ENCODE data around the gene NFRKB.

The NFRKB gene

DNA sequence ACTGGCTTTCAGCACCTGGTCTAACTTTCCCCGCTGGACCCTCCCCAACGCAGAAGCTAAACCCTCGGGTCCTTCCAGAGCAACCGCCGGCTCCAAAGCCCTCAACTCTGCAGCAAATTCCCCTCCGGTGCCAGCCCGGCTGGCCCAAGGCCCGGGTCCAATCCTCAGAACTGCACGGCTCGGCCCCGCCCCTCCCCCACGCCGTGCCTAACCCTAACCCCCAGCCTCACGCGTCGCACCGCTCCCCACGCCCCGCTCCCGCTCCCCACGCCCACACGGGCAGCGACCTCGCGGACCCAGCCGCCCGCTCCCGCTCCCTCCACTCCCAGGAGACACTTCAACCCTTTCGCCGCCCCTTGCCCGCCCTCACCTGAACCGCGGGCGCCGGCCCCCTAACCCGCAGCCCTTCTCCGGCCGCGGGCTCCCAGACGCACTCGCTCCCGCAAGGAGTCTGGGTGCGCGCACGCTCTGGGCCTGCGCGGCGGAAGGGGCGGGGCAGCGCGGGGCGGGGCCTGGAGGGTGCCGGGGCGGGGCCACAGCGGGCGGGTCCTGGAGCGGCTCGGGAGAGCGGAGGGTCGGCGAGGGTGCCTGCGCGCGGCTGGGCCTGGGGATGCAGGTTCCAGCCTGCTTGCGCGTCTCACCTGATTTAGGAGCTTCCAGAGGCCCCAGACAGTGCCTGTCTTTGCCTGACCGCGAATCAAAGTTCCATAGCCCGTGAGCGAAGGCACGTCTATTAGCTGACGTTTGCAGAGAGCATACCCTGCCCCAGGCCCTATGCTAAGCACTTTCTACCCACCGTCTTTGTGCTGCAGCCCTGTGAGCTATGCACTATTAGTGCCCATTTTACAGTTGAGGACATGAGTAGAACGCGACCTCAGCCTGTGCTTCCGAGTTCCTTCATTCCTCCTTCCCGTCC lies at the start of gene NFRKB:
TSS of gene NFRKB (minus strand) at position 453 of the 916 bp plus-strand sequence. CDS start 2,729 bp downstream, outside the sequence.
- peak within 1 kb of the TSS; percentile 74 to 95 (median 89) for H3K27ac ChIP-seq

DNA sequence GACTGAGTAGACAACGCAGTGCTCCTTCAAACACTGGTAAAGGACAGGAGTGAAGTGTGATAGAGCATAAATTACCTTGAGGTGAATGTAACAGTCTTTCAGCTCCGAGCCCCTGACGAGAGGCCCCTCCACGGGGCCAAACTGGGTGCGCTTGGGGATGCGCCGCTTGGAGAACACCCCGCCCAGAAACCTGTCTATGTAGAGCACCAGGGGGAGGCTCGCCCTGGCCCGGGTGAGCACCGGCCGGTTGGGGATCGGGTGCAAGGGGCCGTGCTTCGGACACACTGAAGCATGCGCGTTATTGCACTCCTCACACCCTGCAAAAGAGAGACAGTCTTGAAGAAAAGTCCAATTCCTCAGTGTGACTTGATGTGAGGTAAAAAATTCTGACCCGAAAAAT lies 49.3 kb upstream of the NFRKB start:
- H3K27ac ChIP-seq, result no peak overlapping the region
- H3K4me3 ChIP-seq, result no peak overlapping the region

More for the DNA sequence above, at the start of gene NFRKB:
- peak within 1 kb of the TSS; percentile 73 to 99 (median 85) for H3K4me3 ChIP-seq

DNA sequence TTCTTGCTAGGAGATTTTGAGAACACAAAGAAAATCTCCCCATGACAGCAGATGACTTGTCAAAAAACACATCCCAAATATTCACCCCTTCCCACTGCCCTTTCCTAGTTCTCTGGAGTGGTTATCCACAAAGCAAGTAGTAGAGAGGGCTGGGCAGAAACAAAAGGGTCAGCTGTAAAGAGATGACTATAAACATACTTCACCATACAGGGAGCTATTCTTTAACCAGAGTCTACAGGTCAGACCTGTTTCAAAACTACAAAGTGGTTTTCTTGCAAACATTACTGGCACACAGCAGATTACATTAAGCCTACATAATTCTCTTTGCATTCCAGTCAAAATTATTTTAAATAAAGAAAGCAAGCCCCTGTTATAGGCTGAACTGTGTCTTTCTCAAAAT lies 47.7 kb upstream of the NFRKB start:
- Histone ChIP-seq H3K27ac (no peak overlapping the region), H3K4me3 (no peak overlapping the region)

DNA sequence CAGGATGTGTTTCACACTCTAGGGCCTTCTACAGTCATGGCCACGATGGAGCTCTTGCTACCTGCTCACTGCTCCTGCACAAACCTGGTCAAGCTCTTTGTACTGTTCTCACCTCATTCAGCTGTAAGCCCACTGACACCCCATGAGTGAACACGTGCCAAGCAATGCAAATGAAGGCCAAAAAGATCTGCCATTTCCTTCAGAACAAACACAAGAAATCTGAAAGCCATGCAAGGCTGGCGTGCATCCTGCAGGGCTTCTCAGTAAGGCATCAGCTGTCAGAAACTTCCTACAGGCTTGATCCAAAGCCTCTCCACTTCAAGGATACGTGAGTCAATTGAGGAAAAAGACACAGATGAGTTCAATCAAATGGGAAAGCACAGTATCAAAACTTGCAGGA lies 44.1 kb upstream of the NFRKB start:
- Histone ChIP-seq H3K27ac (no peak overlapping the region), H3K4me3 (no peak overlapping the region)

GRCh38 chr11:129938764-129939163 lies 43.4 kb upstream of the NFRKB start:
- Histone ChIP-seq H3K27ac (no peak overlapping the region), H3K4me3 (no peak overlapping the region)

- H3K4me3 ChIP-seq, result no peak overlapping the region
- no peak overlapping the region for H3K27ac ChIP-seq
Observed at GRCh38 chr11:129937592-129938238, 42.3 kb upstream of the NFRKB start.

DNA sequence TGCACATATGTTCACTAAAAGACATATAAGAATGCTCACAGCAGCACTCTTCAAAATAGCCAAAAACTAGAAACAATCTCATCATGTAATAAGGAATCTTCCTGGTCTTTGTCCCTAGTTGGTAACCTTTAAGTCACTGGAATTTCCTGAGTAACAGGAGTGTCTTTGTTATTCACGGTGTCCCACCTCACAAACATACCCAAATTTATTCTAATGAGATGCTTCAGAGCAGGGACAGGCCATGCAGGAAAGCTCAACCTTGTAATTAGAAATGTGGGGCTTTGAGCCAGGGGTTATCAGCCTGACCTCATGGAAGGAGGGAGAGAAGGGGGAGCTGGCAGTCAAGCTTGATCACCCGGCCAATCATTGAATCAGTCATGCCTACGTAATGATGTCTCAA lies 40.3 kb upstream of the NFRKB start:
- Histone ChIP-seq H3K4me3 (no peak overlapping the region), H3K27ac (no peak overlapping the region)

DNA sequence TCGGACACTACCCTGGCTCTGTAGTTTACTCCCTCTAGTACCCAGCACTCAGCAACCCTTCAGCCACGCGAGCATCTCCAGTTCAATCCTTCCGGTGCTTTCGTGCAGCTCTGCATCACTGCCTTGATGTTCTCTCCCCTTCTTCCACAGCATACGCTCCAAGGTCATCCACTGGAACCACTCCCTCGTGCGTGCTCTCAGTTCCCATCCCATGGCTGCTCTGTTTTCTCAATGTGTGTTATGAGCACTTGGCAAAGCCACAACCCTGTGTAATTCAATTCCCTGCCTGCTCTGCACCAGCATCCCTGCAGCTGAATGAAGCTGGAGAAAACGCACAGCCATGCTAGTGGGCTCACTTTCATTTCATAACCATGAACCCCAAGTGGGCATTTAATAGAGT lies 38.5 kb upstream of the NFRKB start:
- H3K27ac ChIP-seq, result no peak overlapping the region
- no peak overlapping the region for H3K4me3 ChIP-seq

DNA sequence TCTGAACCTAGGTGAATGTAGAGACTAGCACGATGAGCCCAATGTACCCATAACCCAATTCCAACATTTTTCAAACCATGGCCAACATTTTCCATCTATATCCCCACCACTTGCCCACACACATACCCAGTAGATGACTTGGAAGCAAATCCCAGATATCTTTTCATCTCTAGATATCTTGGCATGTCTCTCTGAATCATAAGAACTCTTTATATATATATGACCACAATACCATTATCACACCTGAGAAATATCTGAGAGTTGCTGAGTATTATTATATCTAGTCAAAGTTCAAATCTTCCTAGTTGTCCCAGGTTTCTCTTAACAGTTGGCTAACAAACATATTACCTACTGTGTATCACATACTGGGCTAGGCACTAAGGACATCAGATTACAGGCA lies 37.9 kb upstream of the NFRKB start:
- H3K4me3 ChIP-seq, result no peak overlapping the region
- H3K27ac ChIP-seq, result no peak overlapping the region

DNA sequence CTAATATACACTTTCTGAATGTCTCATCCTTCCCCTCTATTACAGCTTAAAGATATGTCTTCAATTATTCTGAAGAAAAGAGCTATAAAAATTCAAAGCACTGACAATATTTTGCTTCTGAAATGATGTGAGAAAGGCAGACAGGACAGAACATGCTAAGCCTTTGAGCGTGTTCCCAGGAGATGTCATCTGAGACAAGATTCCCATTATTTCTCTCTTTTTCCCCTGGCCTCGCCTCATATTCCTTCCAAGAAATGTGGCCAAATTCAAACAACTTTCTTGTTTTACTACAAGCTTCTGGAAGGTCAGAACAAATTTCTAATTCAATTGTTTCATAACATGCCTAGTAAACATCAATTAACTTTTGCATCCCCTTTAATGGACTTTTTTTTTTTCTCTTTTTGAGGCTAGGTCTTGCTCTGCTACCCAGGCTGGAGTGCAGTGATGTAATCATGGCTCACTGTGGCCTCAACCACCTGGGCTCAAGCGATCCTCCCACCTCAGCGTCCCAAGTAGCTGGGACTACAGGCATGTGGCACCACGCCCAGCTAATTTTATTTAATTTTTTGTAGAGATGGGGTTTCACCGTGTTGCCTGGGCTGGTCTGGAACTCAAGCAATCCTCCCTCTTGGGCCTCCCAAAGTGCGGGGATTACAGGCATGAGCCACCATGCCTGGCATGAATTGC lies 37.1 kb upstream of the NFRKB start:
- H3K4me3 ChIP-seq, result no peak overlapping the region
- H3K27ac ChIP-seq, result no peak overlapping the region

GRCh38 chr11:129930743-129931142 lies 35.4 kb upstream of the NFRKB start:
- H3K4me3 ChIP-seq, result no peak overlapping the region
- H3K27ac ChIP-seq, result no peak overlapping the region

DNA sequence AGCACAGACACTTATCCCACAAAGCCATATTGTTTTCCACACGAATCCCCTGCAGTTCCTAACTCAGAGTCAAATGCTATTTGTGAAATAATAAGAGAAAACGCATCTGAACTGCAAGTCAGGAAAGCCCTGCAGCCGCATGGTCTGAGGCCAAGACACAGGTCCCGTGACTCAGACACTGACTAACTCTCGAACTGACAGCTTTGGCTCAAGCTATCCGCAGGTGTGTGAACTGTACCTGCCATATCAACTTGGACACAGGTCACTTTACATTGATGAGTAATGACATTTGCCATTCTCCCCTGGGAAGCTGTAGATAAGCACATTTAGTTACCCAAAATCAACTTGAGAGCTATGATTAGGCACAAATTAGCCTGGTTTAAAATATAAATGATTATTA lies 34.9 kb upstream of the NFRKB start:
- no peak overlapping the region for H3K27ac ChIP-seq
- H3K4me3 ChIP-seq, result no peak overlapping the region

- Histone ChIP-seq H3K27ac (no peak overlapping the region), H3K4me3 (no peak overlapping the region)
Observed at GRCh38 chr11:129929721-129930120, 34.3 kb upstream of the NFRKB start.

GRCh38 chr11:129928923-129929692 lies 33.7 kb upstream of the NFRKB start:
- no peak overlapping the region for H3K27ac ChIP-seq
- no peak overlapping the region for H3K4me3 ChIP-seq

DNA sequence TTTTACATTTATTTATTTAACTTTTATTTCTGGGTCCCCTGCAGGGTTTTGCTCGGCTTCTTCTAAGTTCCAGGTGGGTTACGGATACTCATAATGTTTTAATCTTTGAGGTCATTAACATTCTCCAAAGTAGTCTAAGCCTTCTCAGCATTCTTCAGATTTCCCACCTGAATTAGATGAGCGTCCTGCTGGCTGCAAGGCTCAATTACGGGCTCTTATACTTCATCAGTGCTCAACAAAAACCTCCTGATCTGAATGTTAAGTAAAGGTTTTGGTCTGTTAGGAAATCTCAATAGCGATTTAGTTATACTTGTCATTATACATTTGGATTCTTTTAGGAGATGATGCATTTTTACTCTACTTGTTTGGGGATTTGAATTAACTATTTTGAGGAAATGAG lies 27.3 kb upstream of the NFRKB start:
- H3K4me3 ChIP-seq, result no peak overlapping the region
- H3K27ac ChIP-seq, result no peak overlapping the region

- H3K27ac ChIP-seq, result no peak overlapping the region
Observed at GRCh38 chr11:129918361-129918760, 23.0 kb upstream of the NFRKB start.

GRCh38 chr11:129917231-129917630 lies 21.9 kb upstream of the NFRKB start:
- H3K4me3 ChIP-seq, result no peak overlapping the region
- H3K27ac ChIP-seq, result no peak overlapping the region

More at GRCh38 chr11:129918361-129918760, 23.0 kb upstream of the NFRKB start:
- H3K4me3 ChIP-seq, result no peak overlapping the region

DNA sequence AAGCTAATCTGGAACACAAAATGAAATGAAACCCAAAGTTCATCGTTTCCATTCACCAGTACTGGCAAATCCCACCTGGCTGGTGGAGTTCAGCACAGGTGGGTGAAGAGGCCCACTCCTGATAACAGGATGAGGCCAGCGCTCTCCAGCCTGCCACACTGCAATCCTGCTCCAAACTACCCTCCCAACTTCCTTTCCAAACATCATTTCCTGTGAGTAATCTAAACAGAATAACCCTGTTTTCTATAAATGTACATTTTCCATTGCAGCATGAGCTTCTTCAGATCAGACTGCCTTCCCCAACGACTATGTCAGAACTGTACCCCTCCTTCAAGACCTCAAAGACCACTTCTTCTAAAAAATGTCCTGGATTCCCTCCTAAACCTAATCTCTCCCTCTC lies 15.9 kb upstream of the NFRKB start:
- no peak overlapping the region for H3K4me3 ChIP-seq
- no peak overlapping the region for H3K27ac ChIP-seq

DNA sequence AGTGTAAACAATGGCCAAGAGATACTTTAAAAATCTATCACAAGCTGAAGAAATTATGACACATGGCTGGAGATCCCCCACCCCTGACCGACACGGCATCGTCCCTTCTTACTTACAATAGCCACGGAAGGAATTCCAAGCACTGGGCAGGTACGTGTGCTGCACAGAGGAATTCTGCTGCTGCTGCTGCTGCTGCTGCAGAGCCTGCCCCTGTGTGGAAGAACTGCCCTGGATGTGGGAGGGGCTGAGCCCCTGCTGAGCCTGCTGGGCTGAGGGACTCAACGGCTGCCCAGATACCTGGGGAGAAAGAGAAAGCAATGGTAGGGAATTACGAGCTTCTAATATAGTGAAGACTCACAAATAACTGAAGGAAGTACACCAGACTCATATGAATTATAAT lies 15.0 kb upstream of the NFRKB start:
- no peak overlapping the region for H3K4me3 ChIP-seq

DNA sequence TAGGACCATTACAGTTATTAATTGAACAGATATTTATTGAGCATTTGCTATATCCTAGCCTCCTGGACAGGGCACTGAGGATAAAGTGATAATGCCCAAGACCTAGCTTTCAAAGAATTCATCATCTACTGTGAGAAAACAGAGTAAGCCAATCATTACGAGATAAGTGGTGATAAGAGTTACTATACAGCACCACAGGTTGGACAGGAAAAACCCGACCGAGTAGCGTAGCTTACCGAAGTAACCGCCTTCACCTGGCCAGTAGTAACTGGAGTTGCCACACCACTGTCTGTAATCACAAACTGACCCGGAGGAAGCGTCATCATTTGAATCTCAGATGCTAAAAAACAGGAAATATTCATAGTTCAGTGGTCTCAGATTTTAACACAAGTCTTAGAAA lies 10.0 kb upstream of the NFRKB start:
- H3K4me3 ChIP-seq, result no peak overlapping the region
- no peak overlapping the region for H3K27ac ChIP-seq

More for the DNA sequence above, 15.0 kb upstream of the NFRKB start:
- H3K27ac ChIP-seq, result no peak overlapping the region

Measured in skin epidermis (tissue), 12 donors.